Esophagus (tissue), 2 donors: ENCODE measurements around the gene AGAP1. TPM values are rescaled to one million over a fixed set of nuclear protein-coding genes. Genes with fewer than 3 reads are reported as not detected.
A peak's percentile ranks its signal among the peaks of the same experiment; 100 is the strongest.

Experiments used
- H3K27ac ChIP-seq, 2 donors: one replicate each; pipeline ENCODE4 v1.5.1; 2013; ENCODE audit warnings: low read depth in 2 of 2, mild to moderate bottlenecking in 2 of 2, inconsistent platforms in 1 of 2, low read length in 1 of 2, moderate library complexity in 1 of 2
- H3K27me3 ChIP-seq, 2 donors: one replicate each; pipeline ENCODE4 v1.6.1; 2013; ENCODE audit warnings: low read length in 2 of 2, control low read depth in 1 of 2, mild to moderate bottlenecking in 1 of 2; ENCODE audit not compliant: insufficient read depth in 2 of 2, control insufficient read depth in 1 of 2
- H3K36me3 ChIP-seq, 2 donors: one replicate each; pipeline ENCODE4 v1.6.1; 2013; ENCODE audit warnings: low read length in 1 of 2; ENCODE audit not compliant: control insufficient read depth in 2 of 2, insufficient read depth in 2 of 2
- H3K4me1 ChIP-seq, 2 donors: one replicate each; pipeline ENCODE4 v1.6.1; 2013; ENCODE audit warnings: low read length in 1 of 2; ENCODE audit not compliant: control insufficient read depth in 2 of 2, insufficient read depth in 2 of 2
- H3K4me3 ChIP-seq, 2 donors: one replicate each; pipeline ENCODE4 v1.5.1; 2013; ENCODE audit warnings: low read length in 2 of 2, mild to moderate bottlenecking in 2 of 2, low read depth in 1 of 2, moderate library complexity in 1 of 2
- H3K9me3 ChIP-seq, 2 donors: one replicate each; pipeline ENCODE4 v1.6.1; 2013; ENCODE audit warnings: mild to moderate bottlenecking in 2 of 2, low read depth in 1 of 2, low read length in 1 of 2, moderate library complexity in 1 of 2; ENCODE audit not compliant: control insufficient read depth in 2 of 2, insufficient read depth in 1 of 2
- WGBS, 2 donors: extraction: QIAGEN DNeasy Blood & Tissue Kit; methylation state at CpG; one replicate each; pipeline ENCODE4 v1.1.7; 2013; 5-methylcytosine and 5-hydroxymethylcytosine counted together
- polyA plus RNA-seq, 2 donors: library from polyadenylated mRNA; stranded (reverse); fragments of 200-250 nt; gene quantifications; one replicate each; pipeline ENCODE4 v1.2.3, GENCODE V29; 2013
- donor health status: healthy with polysubstance abuse.
- donor health status: Bipolar disorder and iron deficiency.

AGAP1 gene
- polyA plus RNA-seq, 2 donors: 4.9 TPM

DNA sequence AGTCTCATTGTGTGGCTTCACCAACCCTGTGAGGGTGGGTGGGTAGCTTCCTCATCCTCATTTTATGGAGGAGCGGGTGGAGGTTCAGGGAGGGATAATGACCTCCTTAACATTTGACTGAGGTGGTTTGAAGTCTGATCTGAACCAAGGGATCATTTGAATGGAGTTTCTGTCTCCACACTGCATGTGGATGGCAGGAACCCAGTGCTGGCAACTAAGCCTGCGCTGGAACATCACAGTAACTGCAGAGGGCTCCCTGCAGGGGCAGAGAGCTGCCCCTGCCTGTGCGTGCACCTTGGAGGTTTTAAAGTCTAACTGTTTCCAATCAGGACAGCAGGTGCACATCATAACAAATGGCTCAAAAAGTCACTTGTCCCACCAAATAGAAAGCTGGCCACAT, 3.3 kb downstream of the AGAP1 start:
- no peak overlapping the region for H3K27ac ChIP-seq
- no peaks in the 10 kb centered on the region for H3K9me3 ChIP-seq
- H3K27me3 ChIP-seq: no peaks in the 10 kb centered on the region
- WGBS, 2 donors: 79 to 81% methylated on average over 3 of the region's 3 CpGs
- peaks cover 0 to 2% of the 10 kb centered on the region in 2 donors for H3K36me3 ChIP-seq
- no peak overlapping the region for H3K4me3 ChIP-seq
- H3K4me1 ChIP-seq: peaks cover 5 to 7% of the 10 kb centered on the region in 2 donors

DNA sequence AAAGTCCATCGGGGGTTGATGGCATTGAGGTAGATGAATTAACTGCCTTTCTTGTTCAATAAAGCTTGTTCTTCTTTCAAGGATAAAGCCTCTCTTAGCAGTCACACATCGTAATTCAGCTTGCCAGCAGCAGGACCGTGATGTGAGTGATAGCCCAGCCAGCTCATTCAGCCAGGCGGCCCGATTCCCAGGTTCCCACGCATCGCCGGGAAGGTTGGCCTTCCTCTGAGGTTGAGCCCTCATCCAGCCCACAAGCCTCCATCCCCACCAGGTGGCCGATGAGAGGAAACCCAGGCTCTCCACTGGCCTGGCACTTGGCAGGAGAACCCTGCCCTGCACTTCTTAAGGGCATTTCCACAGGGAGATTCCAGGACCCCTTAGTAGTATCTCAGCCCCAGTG, 4.7 kb downstream of the AGAP1 start:
- H3K4me3 ChIP-seq: no peak overlapping the region
- no peaks in the 10 kb centered on the region for H3K9me3 ChIP-seq
- H3K4me1 ChIP-seq: peaks cover 5 to 7% of the 10 kb centered on the region in 2 donors
- peaks cover 0 to 2% of the 10 kb centered on the region in 2 donors for H3K36me3 ChIP-seq
- no peak overlapping the region for H3K27ac ChIP-seq
- H3K27me3 ChIP-seq: no peaks in the 10 kb centered on the region
- 63 to 81% methylated on average over 9 of the region's 9 CpGs for WGBS, 2 donors

DNA sequence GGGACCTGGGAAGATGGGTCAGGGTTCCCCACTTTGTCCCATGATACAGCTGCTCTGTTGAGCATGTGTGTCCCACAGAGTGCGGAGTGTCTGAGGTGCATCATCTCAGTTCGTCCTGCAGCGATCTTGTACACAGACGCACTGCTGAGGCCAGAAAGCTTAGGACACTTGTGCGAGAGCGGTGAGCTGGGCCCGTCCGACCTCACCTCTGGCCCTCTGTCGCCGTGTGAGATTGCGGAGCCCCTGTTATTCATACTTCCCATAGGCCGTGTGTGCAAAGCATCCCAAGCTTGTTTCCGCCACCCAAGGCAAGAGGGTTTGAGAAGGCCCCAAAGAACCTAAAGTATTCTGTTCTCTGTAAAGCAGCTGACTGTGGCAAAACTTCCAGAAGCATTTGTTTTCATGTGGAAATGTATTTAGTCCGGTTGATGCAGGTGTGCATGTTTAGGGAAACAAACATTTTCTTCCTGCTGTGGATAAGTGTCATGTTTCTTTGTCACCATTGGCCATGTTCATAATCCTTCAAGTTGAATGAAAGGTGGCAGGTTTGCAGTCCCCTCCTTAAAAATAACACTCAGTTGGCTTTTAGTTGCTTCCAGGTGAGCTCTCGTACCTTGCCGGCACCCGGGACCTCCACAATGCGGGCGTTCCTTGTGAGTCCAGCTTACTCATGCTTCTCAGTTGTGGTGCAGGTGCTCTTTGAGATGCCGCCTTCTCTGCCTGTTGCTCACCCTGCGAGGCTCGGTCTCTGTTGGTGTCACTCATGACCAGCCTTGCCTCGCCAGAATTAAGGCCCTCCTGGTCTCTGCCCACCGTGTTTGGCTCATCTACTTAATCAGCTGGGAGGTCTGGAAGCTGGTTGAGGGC, 5.3 kb downstream of the AGAP1 start:
- peaks cover 0 to 2% of the 10 kb centered on the region in 2 donors for H3K36me3 ChIP-seq
- H3K27me3 ChIP-seq: no peaks in the 10 kb centered on the region
- no peak overlapping the region for H3K27ac ChIP-seq
- peaks cover 5 to 7% of the 10 kb centered on the region in 2 donors for H3K4me1 ChIP-seq
- H3K9me3 ChIP-seq: no peaks in the 10 kb centered on the region
- 91 to 92% methylated on average over 24 of the region's 24 CpGs for WGBS, 2 donors
- H3K4me3 ChIP-seq: no peak overlapping the region

DNA sequence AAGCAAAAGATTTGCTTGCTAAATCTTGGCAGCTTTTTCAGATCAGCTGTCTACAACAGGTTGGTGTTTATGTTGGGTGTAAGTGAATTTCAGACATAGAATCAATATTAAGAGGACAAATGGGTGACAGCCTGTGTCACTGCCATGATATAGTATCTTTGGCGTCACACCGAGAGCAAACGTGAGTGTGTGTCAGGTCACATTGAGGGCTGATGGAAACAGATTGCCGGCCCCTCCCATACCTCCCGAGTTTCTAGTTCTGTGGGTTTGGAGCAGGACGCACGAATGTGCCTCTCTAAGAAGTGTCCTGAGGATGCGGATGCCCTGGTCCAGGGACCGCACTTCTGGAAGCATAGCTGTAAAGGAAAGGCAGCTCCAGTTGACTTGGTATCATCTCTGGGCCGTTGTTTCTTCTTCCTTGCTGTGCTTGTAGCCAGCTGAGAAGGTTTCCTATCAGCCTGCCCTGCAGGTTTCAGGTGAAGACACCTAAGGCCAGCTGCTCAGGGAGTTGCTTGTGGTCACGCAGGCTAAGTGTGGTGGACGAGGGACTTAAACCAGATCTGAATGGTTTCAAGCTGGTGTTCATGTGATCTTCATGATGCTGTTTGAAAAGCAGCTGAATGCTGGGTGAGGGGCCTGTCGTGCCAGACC, 6.4 kb downstream of the AGAP1 start:
- WGBS, 2 donors: 82 to 86% methylated on average over 13 of the region's 13 CpGs

DNA sequence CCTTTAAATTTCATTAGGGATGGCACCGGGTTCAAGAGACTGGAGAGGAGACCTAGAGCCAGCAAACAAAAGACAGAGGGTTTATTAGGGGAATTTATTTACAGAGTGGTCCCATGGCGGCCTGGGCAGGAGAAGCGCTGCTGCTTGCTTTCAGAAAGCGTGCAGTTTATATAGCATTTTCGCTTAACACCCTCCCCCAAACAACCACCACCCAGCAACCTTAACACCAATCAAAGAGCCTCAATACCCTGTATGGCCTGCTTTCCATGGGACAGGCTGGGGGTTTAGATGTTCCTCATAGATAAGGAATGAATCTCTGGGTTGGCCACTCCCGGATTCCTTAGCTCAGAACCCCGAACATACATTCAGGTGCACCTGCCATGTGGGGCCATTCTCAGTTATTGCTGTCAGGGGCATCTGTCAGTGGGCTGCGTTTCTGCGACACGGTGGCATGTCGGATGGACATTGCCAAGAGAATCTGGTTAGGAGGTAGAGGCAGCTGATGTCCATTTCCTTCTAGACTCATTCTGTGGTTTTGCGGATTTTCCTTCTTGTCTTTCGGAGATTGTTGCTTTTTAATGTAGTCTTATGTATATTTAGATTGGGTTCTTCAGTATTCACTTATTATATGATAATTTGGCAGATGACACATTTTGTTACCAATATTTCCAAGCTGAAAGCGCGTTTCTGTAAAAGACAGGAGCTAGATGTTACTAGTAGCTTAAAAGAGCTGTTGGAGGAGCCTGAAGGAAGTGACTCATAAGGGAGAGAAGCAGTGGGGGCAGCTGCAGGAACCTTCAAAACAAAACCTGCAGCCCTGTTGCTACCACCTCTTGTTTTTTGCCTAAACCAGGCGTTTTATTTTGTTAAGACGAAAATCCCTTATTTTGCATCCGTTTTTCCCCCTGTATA, 7.2 kb downstream of the AGAP1 start:
- H3K27ac ChIP-seq: no peak overlapping the region
- no peaks in the 10 kb centered on the region for H3K27me3 ChIP-seq
- H3K36me3 ChIP-seq: peaks cover 0 to 2% of the 10 kb centered on the region in 2 donors
- 67 to 74% methylated on average over 18 of the region's 18 CpGs for whole genome bisulfite sequencing, 2 donors
- H3K9me3 ChIP-seq: no peaks in the 10 kb centered on the region
- H3K4me3 ChIP-seq: no peak overlapping the region
- peaks cover under 1 to 2% of the 10 kb centered on the region in 2 donors for H3K4me1 ChIP-seq

More for the DNA sequence above, 6.4 kb downstream of the AGAP1 start:
- H3K9me3 ChIP-seq: no peaks in the 10 kb centered on the region
- no peak overlapping the region for H3K4me3 ChIP-seq
- no peak overlapping the region for H3K27ac ChIP-seq
- peaks cover 0 to 2% of the 10 kb centered on the region in 2 donors for H3K36me3 ChIP-seq
- H3K27me3 ChIP-seq: no peaks in the 10 kb centered on the region
- peaks cover 5 to 7% of the 10 kb centered on the region in 2 donors for H3K4me1 ChIP-seq

DNA sequence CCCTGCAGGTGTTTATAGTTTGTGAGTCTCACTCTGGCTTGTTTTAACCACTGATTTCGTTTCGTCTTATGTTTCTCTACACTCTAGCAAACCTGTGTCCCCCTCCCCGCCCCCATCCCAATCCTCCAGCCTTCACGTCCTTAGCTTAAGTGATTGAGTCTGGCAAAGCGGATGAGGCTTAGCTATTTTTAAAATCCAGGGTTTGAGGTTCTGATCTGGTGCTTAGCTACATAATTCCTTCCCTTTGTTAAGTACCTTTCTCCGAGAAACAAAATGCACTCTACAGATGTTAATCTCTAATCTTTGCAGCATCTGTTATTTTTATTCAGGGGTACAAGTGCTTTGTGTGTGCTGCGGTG, 7.8 kb downstream of the AGAP1 start:
- H3K4me1 ChIP-seq: peaks cover 2% of the 10 kb centered on the region in 2 donors
- H3K27me3 ChIP-seq: no peaks in the 10 kb centered on the region
- peaks cover 0 to 2% of the 10 kb centered on the region in 2 donors for H3K36me3 ChIP-seq
- WGBS, 2 donors: 52 to 56% methylated on average over 7 of the region's 7 CpGs
- H3K27ac ChIP-seq: no peak overlapping the region
- no peak overlapping the region for H3K4me3 ChIP-seq
- H3K9me3 ChIP-seq: no peaks in the 10 kb centered on the region

DNA sequence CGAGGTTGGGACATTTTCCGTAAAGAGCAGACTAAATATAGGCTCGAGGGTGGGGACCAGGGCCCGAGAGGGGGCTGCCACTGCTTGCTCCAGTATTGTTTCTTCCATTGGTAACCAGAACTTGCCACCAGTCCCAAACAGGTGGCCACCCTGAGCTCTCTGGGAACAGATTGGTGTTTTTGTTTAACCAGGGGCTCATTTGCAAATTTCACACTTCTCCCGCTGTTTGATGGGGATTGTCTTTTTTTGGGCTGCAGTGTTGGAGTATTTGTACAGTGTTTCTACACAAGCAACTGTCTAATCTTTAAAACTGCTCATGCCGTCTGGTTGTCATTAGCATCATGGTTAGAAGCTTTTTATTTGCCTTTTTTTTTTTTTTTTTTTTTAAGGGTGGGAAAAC, 8.5 kb downstream of the AGAP1 start:
- WGBS, 2 donors: 69 to 71% methylated on average over 6 of the region's 6 CpGs
- Histone ChIP-seq H3K9me3 (no peaks in the 10 kb centered on the region), H3K27me3 (no peaks in the 10 kb centered on the region), H3K4me3 (no peak overlapping the region), H3K4me1 (peaks cover 2 to 3% of the 10 kb centered on the region in 2 donors), H3K36me3 (peaks cover 0 to 2% of the 10 kb centered on the region in 2 donors), H3K27ac (no peak overlapping the region)

DNA sequence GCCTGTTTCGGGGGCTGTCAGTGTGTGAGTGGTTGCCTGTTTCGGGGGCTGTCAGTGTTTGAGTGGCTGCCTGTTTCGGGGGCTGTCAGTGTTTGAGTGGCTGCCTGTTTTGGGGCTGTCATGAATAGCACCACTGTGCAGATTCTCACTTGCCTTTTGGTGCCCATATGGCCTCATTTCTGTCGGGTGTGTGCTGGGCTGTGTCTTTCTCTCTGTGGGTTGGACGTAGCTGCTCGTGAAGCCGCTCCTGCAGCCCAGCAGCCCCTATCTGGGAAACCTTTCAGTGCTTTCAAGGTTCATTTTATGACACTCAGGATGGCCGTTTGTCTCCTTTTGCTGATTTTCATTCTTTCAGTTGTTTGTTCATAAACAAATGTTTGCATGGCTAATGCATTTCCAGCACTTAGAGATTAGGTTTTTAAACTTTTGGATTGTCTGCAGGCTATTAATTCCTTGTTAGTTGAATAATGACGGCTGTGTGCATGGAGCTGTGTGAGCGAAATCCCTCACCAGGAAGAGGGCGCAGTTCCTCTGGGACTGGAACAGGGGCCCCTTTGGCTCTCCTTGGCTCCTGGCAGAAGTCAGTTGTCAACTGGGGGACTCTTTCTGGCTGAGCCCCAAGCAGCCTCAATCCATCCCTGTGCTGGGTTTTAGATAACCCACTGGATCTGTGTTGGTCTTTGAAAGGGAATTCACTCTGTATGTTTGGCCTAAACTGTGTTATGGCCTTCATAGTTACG, 10.8 kb downstream of the AGAP1 start:
- H3K4me1 ChIP-seq: peaks cover 2 to 3% of the 10 kb centered on the region in 2 donors
- no peaks in the 10 kb centered on the region for H3K36me3 ChIP-seq
- H3K4me3 ChIP-seq: no peak overlapping the region
- H3K27ac ChIP-seq: peak overlapping the region in 1 of 2 donors; percentile 15
- H3K27me3 ChIP-seq: no peaks in the 10 kb centered on the region
- WGBS, 2 donors: 72 to 76% methylated on average over 12 of the region's 12 CpGs
- no peaks in the 10 kb centered on the region for H3K9me3 ChIP-seq
